ENCODE results near the gene NCBP2.

The NCBP2 gene

DNA sequence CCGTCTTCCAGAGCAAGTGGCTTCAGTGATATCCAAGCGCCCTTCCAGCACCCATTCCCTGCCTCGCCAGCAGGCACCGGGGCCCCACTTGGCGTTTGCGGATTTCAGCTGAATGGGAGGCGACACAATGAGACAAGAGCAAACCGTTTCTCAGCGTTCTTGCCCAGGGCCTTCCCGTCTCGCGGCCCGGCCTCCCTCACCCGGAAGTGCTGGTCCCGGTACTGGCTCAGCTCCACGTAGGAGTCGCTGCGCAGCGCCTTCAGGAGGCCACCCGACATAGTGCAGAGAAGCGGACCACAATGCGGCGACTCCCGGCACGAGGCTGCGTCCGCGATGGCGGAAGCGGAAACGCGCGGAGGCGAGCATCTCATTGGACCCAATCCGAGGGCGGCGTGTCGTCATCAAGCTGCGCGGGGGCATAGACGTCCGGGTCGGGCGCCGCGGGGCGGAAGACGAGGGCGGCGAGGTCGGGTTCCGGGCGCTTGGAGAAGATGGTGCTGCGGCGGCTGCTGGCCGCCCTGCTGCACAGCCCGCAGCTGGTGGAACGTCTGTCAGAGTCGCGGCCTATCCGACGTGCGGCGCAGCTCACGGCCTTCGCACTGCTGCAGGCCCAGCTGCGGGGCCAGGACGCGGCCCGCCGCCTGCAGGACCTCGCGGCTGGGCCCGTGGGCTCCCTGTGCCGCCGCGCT is at the start of gene NCBP2:
NCBP2 (minus strand) TSS at position 303 of the 689 bp plus-strand sequence; CDS start at position 278, 25 bp downstream.
- DNase-seq = peak; percentile 100

DNA sequence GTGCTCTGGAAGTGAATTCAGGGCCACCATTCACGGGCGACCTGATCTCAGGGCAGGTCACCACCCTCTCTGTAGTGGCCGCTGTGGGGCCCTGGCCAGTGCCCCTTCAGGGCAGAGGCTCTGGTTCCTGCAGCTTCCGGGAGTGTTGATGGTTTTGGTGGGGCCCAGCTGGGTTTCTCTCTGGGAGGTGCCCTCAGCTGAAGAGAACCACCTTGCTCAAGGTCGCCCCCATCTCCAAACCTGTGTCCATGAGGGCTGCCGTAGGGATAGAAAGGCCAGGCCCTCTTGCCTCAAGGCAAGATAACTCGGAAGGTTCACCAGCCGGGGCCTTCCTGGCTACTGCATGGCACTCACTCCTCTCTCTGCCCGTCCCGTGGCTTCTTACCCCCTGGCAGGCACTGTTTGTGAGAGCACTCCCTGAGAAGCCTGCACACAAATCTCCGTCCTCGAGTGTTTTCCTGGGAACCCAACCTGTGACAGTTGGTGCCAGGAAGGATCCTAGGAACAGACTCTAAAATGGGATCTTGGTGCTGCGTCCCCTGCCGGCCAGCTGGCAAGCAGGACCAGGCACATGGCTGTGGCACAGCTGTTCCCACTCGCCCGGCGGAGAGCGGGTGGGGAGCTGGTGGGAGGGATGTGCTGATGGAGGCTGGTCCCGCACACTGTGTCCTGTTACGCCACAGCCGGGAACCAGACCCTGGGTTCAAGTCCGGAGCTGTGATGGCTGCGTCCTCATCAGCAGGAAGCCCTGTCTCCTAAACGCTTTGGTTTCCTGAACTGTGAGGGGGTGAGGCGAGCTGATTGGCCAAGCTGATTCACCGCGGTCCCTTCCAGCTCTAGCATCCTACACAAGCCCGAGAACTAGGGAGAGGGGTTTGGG is 49.5 kb upstream of the NCBP2 start:
- no peak for DNase-seq

DNA sequence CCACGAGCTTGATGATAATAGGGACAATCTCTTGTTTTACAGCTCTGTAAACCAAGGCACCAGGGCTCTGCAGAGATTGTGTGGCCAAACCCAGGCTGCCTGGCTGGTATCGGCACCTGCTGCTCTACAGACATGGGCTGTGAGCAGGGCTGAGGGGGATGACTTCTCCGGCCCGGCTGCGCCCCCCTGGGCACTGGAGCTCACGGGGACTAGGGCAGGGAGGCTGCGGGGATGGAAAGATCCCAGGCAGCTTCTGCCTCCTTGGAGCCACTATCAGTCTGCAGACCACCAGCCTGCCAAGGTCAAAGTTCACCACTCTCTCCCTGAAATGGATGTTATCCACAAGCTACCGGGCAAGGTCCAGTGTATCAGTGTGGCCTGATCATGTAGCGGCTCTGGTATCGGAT is 48.3 kb upstream of the NCBP2 start:
- DNase-seq = no peak

DNA sequence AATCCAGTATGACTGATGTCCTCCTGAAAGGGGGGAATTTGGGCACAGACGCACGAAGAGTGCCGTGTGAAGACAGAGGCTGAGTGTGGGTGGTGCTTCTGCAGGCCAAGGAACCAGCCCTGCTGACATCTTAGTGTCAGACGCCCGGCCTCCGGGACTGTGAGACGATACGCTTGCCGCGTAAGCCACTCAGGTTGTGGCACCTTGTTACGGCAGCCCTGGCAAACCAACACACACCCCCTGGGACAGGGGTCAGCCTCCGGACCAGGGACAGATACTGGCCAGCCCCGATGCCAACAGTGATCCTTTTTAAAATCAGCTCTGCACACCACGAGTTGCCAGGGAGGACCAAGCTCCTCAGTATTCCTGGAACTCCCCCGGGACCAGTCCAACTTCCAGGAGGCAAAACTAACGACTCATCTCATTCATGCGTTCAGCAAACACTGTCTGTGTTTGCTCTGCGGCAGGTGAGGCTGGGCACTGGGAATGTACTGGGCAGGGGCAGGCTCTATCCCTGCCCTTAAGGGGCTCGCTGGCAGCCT is 47.5 kb upstream of the NCBP2 start:
- no peak for DNase-seq

DNA sequence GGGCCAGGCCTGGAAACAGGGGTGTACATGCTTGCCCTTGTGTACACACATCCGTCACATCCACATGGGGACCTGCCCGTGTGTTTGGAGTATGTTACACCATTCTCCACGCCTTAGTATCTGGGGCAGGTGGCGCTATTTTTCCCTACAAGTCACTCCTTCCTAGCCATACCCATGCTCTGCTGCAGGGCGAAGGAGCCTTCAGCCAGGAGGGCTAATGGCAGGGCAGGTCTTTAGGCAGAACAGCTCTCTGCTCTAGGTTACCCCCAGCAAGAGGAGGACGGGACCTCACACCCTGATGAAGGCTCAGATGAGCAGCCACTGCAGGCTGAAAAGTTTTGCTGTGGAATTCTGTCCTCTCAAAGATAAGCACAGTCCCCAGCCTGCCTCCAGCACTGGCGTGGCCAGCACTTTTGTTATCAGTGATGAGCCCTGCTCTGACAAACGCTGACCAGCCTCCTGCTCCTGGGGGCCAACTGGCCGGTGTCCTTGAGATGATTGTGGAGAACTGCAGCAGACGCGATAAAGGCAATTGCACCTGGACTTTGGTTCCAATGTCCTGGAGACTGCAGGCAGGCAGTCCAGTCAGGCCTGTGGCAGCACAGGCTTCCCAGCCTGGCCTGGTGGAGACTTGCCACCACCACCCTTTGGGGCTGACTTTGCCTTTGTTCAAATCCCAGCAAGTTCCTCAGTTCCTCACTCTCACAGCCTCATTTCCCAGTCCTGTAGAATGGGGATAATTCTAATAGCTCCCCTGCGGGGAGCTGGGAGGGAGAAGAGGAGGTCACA is 46.1 kb upstream of the NCBP2 start:
- DNase-seq = no peak

DNA sequence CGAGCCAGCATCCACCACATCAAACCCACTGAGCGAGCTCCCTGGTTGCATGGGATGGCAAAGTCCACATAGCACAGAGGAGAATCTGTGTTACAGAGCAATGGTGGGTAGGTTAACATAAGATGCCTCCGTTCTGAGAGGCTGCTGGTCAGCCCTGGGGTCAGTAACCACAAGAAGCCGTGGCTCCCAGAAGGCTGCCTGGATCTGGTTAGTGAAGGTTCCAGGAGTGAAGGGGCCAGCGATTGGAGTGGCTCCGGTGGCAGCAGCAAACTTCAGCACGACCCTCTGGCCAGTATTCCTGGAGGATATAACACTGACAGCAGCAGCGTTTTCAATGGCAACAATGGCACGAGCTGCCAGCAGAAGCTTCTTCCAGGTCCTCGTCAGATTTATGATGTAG is 44.7 kb upstream of the NCBP2 start:
- DNase-seq = no peak

DNA sequence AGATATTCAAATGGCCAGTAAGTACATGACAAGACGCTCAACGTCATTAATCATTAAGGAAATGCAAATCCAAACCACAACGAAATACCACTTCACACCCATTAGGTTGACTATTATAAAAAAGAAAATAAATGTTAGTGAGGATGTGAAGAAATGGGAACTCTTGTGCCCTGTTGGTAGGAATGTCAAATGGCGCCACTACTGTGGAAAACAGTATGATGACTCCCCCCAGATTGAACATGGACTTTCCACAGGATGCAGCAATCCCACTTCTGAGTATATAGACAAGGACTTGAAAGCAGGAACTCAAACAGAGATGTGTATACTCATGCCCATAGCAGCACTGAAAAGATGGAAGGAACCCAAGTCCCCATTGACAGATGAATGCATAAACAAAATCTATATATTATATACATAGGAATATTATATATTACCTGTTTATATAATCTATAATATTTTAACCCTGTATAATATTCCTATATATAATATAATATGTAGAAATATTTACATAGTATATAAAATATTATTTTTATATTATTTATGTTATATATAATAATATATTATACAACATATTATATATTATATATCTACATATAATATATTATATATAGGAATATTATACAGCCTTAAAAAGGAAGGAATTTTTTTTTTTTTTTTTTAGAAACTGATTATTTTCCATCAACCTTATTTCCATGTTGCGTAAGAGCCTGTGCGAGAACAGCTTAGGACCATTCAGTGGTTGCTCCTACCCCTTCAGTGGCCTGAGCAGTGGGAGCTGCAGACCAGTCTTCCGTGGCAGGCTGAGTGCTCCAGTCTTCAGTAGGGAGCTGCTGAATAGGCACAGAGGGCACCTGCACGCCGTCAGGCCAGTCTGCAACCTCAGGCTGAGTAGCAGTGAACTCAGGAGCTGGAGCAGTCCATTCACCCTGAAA is 43.9 kb upstream of the NCBP2 start:
- no peak for DNase-seq

DNA sequence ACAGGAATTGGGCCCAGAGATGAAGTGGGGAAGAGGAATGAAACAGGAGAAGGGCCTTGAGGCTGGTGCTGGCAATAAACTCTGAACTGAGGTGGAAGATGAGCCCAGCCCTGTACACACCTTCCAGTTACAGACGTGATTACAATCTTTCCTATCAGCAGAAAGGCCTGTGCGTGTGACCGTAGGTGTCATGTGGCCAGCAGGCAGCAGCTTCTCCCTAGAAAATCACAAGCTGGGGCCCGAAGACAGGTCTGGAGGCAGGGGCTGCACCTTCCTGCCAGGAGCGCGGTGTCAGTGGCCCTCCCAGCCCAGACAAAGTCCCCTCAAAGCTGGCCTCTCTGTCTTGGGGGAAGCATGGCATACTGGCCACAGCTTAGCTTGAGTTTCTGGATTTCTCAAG is 43.0 kb upstream of the NCBP2 start:
- DNase-seq = no peak

DNA sequence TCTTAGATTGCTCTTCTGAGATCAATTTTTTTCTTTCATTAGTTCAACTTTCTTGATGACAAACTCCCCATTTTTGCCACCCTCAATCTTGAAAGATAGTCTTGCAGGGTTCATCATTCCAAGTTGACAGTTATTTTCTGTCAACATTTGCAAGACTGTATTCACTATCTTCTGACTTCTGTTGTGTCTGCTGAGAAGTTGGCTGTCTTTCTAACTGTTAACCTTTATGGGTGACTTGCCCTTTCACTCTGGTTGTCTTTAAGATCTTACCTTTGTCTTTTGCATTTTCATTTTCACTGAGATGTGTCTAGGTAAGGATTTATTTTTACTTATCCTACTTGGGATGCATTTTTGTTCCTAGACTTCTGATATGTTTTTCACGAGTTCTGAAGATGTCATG is 40.9 kb upstream of the NCBP2 start:
- no peak for DNase-seq

DNA sequence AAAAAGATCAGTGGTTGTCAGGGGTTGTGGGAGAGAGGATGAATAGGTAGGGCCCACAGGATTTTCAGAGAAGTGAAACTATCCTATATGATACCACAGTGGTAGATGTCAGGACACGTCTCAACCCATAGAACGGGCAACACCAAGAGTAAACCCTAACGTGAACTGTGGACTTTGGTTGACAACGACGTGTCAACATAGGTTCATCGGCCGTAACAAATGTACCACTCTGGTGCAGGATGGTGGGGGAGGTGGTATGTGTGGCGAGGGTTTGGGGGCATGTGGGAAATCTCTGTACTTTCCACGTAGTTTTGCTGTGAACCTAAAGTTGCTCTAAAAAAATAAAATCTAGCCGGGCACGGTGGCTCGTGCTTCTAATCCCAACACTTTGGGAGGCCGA is 39.3 kb upstream of the NCBP2 start:
- no peak for DNase-seq

GRCh38 chr3:196979545-196979944 is 37.2 kb upstream of the NCBP2 start:
- DNase-seq = no peak

GRCh38 chr3:196976941-196977340 is 34.6 kb upstream of the NCBP2 start:
- DNase-seq = no peak

DNA sequence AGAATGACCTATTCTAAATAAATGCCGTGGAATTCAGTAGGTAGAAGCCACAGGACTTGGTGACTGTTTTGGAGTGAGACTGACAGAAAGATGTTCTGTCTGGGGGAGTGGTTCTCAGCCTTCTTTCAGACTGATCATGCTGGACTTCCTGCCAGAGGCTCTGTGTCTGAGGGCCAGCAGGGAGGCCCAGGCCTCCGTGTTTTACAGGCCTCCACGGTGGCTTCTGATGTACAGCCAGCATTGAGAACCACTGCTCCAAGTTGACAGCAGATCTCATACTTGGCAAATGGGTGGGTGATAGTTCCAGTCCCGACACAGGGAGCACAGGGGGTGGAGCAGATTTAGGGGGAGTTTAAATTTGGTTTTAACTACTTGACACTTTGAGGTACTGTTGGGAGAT is 33.0 kb upstream of the NCBP2 start:
- no peak for DNase-seq

- DNase-seq = no peak
Measured at GRCh38 chr3:196974661-196975060, 32.3 kb upstream of the NCBP2 start.

DNA sequence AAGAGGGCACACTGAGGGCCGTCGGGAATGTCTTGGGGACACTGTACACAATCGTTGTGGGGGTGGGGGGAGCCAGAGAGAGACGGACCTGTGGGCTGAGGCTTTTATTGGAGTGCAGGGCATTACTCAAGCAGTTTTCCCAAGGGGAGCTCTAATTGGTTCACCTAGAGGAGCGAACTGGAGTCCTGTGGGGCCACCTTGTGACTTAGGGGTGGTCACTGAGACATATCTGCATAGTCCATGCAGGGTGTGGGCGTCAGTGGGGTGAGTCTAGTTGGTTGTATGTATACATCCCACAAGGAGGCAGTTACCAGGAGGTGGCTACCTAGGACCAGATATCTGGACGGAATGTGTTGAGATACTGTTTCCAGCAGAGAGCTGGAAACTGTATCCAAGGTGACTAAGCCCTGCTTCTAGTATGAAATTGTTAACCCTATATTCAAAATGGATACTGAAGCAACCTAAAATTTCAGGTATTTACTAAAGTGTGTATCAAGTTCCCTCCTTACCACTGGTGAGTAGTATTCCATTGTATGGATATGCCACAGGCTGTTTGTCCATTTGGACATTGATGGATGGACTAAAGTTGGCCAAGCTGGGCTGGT is 28.9 kb upstream of the NCBP2 start:
- DNase-seq = no peak

DNA sequence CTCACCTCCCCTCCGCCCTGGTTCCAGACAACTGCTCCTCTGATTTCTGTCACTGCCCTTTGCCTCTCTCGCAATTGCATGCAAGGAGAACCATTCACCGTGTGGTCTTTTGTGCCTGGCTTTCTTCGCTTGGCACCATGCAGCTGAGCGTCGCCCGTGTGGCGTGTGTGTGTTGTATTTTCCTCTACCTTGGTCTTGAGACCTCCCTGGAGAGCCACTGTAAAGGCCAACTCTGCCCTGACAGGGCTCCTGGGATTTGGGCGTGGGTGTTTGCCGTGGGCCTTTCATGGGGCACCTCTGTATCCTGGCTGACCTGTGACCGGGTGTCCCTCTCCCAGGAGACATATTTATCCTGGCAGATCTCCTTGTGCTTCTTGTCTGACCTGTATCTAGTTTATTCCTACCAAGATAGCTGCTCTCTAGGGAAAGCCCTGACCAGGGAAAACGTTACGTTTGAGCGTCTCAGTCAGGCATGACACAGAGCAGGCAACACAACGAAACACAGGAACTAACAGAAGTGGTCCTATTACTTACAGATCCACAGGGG is 28.3 kb upstream of the NCBP2 start:
- DNase-seq = no peak

DNA sequence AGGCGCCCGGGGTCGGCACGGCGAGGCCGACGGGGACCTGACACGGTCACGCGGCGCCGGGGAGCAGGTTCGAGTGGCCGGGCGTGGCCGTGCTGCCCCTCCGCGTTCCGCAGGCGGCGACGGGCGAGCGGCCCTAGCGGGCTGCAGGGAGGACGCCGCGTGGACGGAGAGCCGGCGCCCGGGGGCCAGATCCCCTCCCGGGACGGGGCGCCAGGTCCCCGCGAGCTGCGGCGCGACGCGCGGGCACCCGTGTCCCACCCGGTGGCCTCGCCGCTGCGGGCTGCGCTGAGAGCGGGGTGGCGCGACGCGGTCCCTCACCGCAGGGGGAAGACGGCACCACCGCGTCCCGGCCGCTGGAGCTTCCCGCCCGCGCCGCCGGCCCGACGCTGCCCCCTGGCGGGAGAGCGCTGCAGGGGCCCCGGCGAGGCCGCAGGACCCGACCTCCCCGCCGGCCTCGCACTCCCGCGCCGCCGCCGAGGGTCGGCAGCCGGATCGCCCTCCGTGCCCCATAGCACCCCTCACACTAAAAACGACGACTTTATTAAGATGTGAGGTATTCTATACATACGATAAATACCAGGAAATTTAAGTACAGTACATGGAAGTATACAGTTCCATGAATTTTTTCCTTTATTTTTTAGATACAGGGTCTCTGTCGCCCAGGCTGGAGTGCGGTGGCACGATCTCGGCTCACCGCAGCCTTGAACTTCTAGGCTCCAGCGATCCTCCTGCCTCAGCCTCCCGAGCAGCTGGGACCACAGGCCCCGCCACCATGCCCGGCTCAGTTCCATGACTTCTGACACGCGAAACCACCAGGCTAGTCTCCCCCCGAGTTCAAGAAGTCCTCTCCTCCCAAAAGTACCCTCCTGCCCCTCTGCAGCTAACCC is 27.6 kb upstream of the NCBP2 start:
- peak; percentile 75 for DNase-seq

DNA sequence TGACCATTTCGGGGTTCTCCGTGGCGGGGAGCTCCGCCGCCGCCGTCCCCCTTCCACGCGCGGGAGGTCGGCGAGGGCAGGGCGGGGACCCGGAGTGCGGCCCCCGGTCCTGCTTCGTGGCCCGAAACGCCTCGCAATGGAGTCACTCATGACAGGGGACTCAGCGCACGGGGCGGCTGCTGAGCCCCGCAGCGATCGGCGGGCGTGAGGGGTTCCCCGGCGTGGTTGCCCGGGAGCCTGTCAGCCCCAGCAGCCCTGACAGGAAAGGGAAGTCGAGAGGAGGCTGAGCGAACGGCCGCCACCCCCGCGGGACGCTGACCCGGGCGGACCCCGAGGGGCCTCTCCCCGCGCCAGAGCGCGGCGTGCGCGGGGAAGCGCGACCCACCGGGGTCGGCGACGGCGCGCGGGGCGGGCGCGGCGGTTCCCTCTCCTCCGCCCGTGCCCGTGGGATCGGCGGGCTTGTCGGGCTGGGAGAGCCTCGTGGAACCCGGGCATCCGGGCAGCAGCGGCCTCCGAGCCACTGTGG is 26.9 kb upstream of the NCBP2 start:
- peak; percentile 38 for DNase-seq

DNA sequence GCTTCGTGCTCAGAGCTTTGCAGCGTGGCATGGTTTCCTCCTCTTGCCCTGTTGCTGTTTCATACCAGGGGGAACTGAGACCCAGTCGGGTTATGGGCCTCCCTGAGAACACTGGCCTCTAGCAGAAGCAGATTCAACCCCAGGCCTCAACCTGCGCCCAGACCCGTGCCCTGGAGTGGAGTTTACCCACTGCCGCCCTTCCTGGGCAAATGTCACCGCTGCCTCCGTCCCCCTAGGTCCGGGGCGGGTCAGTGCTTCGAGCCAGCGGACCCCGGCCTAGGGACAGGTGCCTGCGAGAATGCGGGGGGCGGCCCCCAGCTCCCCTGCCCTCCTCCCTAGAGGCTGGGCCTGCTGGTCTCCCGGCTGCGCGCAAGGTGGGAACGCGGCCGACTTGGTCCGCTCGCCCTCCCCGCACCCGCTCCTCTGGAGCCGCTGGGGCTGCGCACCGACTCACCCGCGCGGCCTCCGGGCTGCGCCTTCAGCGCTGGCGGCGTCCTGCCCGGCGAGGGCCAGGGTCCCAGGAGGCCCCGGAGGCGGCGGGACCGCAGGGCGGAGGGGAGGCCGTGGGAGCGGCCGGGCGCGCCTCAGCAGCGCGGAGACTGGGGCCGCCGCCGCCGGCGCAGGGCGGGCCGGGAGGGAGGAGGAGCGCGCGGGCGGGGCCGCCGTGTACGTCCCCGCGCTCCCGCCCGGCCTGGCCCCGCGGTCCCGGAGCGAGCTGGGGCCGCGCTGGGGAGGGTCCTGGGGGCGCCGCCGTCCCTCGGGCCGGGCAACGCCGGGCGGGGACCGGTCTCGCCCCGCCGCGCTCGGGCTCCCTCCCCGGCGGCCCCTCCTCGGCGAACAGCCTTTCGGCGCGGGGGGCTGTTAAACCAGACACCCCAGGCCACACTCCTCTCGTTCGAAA is 26.2 kb upstream of the NCBP2 start, which contains the start of gene PIGZ:
PIGZ (minus strand) TSS at position 601 of the 901 bp plus-strand sequence. CDS start 16,802 bp downstream, outside the sequence.
- DNase-seq = peak; percentile 56

Data from stimulated activated CD4-positive, alpha-beta T cell treated with anti-CD3 and anti-CD28 coated beads, Interleukin-4, amount 100 ng/mL, for 1 hour (primary cell).